CD14-positive monocyte (primary cell): ENCODE measurements around the gene PREX1. TPM values are rescaled to one million over a fixed set of nuclear protein-coding genes. Genes with fewer than 3 reads are reported as not detected.

Experiments used
- DNase-seq, 3 donors: peaks; one replicate each; pipeline ENCODE4 v3.0.0-alpha.2; 2011 to 2022
- H2AFZ ChIP-seq: 2 replicates; pipeline ENCODE4 v1.6.0; 2012; ENCODE audit warnings: mild to moderate bottlenecking, low read depth, low read length, inconsistent platforms; ENCODE audit not compliant: insufficient read depth, poor library complexity, severe bottlenecking
- H3K27ac ChIP-seq, 2 donors: 1 replicate in 1 of 2; 2 replicates in 1 of 2; pipeline ENCODE4 v1.5.1; 2012 to 2013; ENCODE audit warnings: low read length in 2 of 2, control low read depth in 1 of 2, inconsistent platforms in 1 of 2, low read depth in 1 of 2, mild to moderate bottlenecking in 1 of 2
- H3K27me3 ChIP-seq, 2 donors: one replicate each; pipeline versions ENCODE4 v1.6.0 to v1.6.1; 2011 to 2013; ENCODE audit warnings: low read length in 2 of 2; ENCODE audit not compliant: control insufficient read depth in 2 of 2, insufficient read depth in 2 of 2
- H3K36me3 ChIP-seq, 2 donors: replicated peaks in 1 of 2; 1 replicate in 1 of 2; 2 replicates in 1 of 2; pipeline versions ENCODE4 v1.5.1 to v1.6.1; 2012 to 2013; ENCODE audit warnings: low read length in 2 of 2, control low read depth in 1 of 2, inconsistent platforms in 1 of 2, mild to moderate bottlenecking in 1 of 2; ENCODE audit not compliant: insufficient read depth in 2 of 2, control insufficient read depth in 1 of 2
- H3K4me1 ChIP-seq, 2 donors: 1 replicate in 1 of 2; 2 replicates in 1 of 2; pipeline versions ENCODE4 v1.5.1 to v1.6.1; 2012 to 2013; ENCODE audit warnings: low read length in 2 of 2, control low read depth in 1 of 2, inconsistent platforms in 1 of 2, mild to moderate bottlenecking in 1 of 2, moderate library complexity in 1 of 2; ENCODE audit not compliant: insufficient read depth in 2 of 2, control insufficient read depth in 1 of 2
- H3K4me2 ChIP-seq: replicated peaks from 2 replicates; pipeline ENCODE3; 2012; ENCODE audit warnings: low read length, moderate library complexity, mild to moderate bottlenecking; ENCODE audit not compliant: poor library complexity, severe bottlenecking; ENCODE audit errors: extremely low read depth
- H3K4me3 ChIP-seq, 3 experiments: fragments of 200-600 bp in 1 of 3; sonication (generic) in 1 of 3; replicated peaks in 1 of 3; 1 replicate in 2 of 3; 2 replicates in 1 of 3; pipeline ENCODE4 v1.5.1; 2011 to 2013; ENCODE audit warnings: low read length in 3 of 3, mild to moderate bottlenecking in 3 of 3, control low read depth in 2 of 3, low read depth in 2 of 3, inconsistent platforms in 1 of 3, moderate library complexity in 1 of 3
- H3K79me2 ChIP-seq: 2 replicates; pipeline ENCODE4 v1.6.0; 2012; ENCODE audit warnings: mild to moderate bottlenecking, control low read depth, inconsistent platforms, low read length, moderate library complexity; ENCODE audit not compliant: insufficient read depth
- H3K9ac ChIP-seq: 2 replicates; pipeline ENCODE4 v1.6.0; 2017; ENCODE audit warnings: low read length, mild to moderate bottlenecking; ENCODE audit not compliant: insufficient read depth, poor library complexity, severe bottlenecking
- H3K9me3 ChIP-seq, 2 donors: replicated peaks in 1 of 2; 1 replicate in 1 of 2; 2 replicates in 1 of 2; pipeline versions ENCODE4 v1.5.1 to v1.6.1; 2012 to 2013; ENCODE audit warnings: low read length in 2 of 2, control low read depth in 1 of 2; ENCODE audit not compliant: control insufficient read depth in 1 of 2, insufficient read depth in 1 of 2
- H4K20me1 ChIP-seq: 2 replicates; pipeline ENCODE4 v1.6.0; 2012; ENCODE audit warnings: mild to moderate bottlenecking, low read length, control low read depth, moderate library complexity; ENCODE audit not compliant: insufficient read depth
- H3K27ac Mint-ChIP-seq, 7 donors: one replicate each; pipeline ENCODE4 v1.8.0; 2020; ENCODE audit warnings: mild to moderate bottlenecking in 7 of 7, mixed read lengths in 7 of 7, moderate library complexity in 6 of 7, inconsistent platforms in 2 of 7
- H3K27me3 Mint-ChIP-seq, 3 donors: one replicate each; pipeline ENCODE4 v1.8.0; 2021 to 2022; ENCODE audit warnings: low read depth in 3 of 3, mild to moderate bottlenecking in 3 of 3, mixed read lengths in 3 of 3, moderate library complexity in 3 of 3, inconsistent platforms in 1 of 3
- H3K36me3 Mint-ChIP-seq, 2 donors: one replicate each; pipeline ENCODE4 v1.8.0; 2020; ENCODE audit warnings: mixed read lengths in 2 of 2, inconsistent platforms in 1 of 2, mild to moderate bottlenecking in 1 of 2
- H3K4me1 Mint-ChIP-seq: one replicate; pipeline ENCODE4 v1.8.0; 2020; ENCODE audit warnings: mild to moderate bottlenecking, mixed read lengths
- H3K4me3 Mint-ChIP-seq, 2 donors: one replicate each; pipeline ENCODE4 v1.8.0; 2020; ENCODE audit warnings: mild to moderate bottlenecking in 2 of 2, mixed read lengths in 2 of 2, moderate library complexity in 1 of 2
- H3K9me3 Mint-ChIP-seq, 7 donors: one replicate each; pipeline ENCODE4 v1.8.0; 2020 to 2022; ENCODE audit warnings: mixed read lengths in 7 of 7, mild to moderate bottlenecking in 6 of 7, moderate library complexity in 6 of 7, inconsistent platforms in 2 of 7
- CTCF ChIP-seq: fragments of 200-600 bp; IDR thresholded peaks from one replicate; pipeline ENCODE4 v1.8.0; 2022; ENCODE audit warnings: antibody characterized with exemption, mild to moderate bottlenecking
- whole genome bisulfite sequencing: methylation state at CpG from one replicate; pipeline ENCODE4 v1.1.5; 2013; ENCODE audit warnings: missing lambda C conversion rate; ENCODE audit not compliant: insufficient coverage; 5-methylcytosine and 5-hydroxymethylcytosine counted together
- intact Hi-C, 2 donors: fragments of 100-400 bp; cut with micrococcal nuclease; formaldehyde crosslinking; loops; one replicate each; pipeline versions ENCODE4 v1.15.0 to v1.15.1; 2023
- polyA plus RNA-seq, 3 donors: library from polyadenylated mRNA; depleted of rRNA in 1 of 3; unstranded in 2 of 3; stranded (reverse) in 1 of 3; fragments of 300-500 nt in 2 of 3; fragments of >200 nt in 1 of 3; fragmentation: Illumina TruSeq in 2 of 3; gene quantifications; 1 replicate in 2 of 3; 2 replicates in 1 of 3; pipeline ENCODE4 v1.2.3, GENCODE V29; 2012 to 2021

Gene PREX1
- polyA plus RNA-seq, 3 donors: 24.3 to 114 (median 27.5) TPM

GRCh38 chr20:48676795-48677460 lies 150.9 kb downstream of the PREX1 start:
- intact Hi-C loops: no loop called here
- Mint-ChIP-seq H3K4me3 (no peak overlapping the region), H3K27me3 (no peaks in the 10 kb centered on the region), H3K9me3 (peaks cover 0 to 4% (median 0%) of the 10 kb centered on the region in 7 donors), H3K4me1 (peaks cover 17% of the 10 kb centered on the region), H3K27ac (peak overlapping the region in 2 of 7 donors; percentile 50 to 65), H3K36me3 (peaks cover 27 to 55% of the 10 kb centered on the region in 2 donors)
- H3K4me3 ChIP-seq: no peak overlapping the region
- TF ChIP-seq CTCF: no peak
- H3K9ac ChIP-seq: no peak overlapping the region
- WGBS: 94% methylated on average over 11 of the region's 12 CpGs
- no peaks in the 10 kb centered on the region for H3K27me3 ChIP-seq
- no peak for DNase-seq
- H3K36me3 ChIP-seq: peaks cover 96 to 100% of the 10 kb centered on the region in 2 donors
- no peak overlapping the region for H3K4me2 ChIP-seq
- peaks cover 24% of the 10 kb centered on the region for H3K79me2 ChIP-seq
- no peaks in the 10 kb centered on the region for H3K9me3 ChIP-seq
- no peak overlapping the region for H2AFZ ChIP-seq
- H3K4me1 ChIP-seq: peaks cover 0 to 10% of the 10 kb centered on the region in 2 donors
- H3K27ac ChIP-seq: peak overlapping the region in 1 of 2 donors; percentile 17
- peaks cover 100% of the 10 kb centered on the region for H4K20me1 ChIP-seq

GRCh38 chr20:48676125-48676524 lies 151.7 kb downstream of the PREX1 start:
- H3K9me3 ChIP-seq: no peaks in the 10 kb centered on the region
- peaks cover 35 to 63% of the 10 kb centered on the region in 2 donors for H3K36me3 Mint-ChIP-seq
- no peak overlapping the region for H2AFZ ChIP-seq
- peaks cover 100% of the 10 kb centered on the region for H4K20me1 ChIP-seq
- peak overlapping the region in 1 of 2 donors; percentile 17 for H3K27ac ChIP-seq
- no peak for TF ChIP-seq CTCF
- H3K4me3 Mint-ChIP-seq: no peak overlapping the region
- H3K36me3 ChIP-seq: peaks cover 96 to 100% of the 10 kb centered on the region in 2 donors
- peaks cover 0 to 13% of the 10 kb centered on the region in 2 donors for H3K4me1 ChIP-seq
- WGBS: 100% methylated on average over 2 of the region's 9 CpGs
- no peak overlapping the region for H3K9ac ChIP-seq
- H3K27ac Mint-ChIP-seq: peak overlapping the region in 2 of 7 donors; percentile 37 to 38
- H3K27me3 Mint-ChIP-seq: no peaks in the 10 kb centered on the region
- no peaks in the 10 kb centered on the region for H3K27me3 ChIP-seq
- no peak overlapping the region for H3K4me2 ChIP-seq
- H3K79me2 ChIP-seq: peaks cover 20% of the 10 kb centered on the region
- no peak overlapping the region for H3K4me3 ChIP-seq
- H3K9me3 Mint-ChIP-seq: peaks cover 0 to 4% (median 0%) of the 10 kb centered on the region in 7 donors
- no peak for DNase-seq
- intact Hi-C loops: no loop called here
- peaks cover 25% of the 10 kb centered on the region for H3K4me1 Mint-ChIP-seq
